Tibial artery (tissue), 4 donors: ENCODE measurements around the gene GPR107.
A peak's percentile ranks its signal among the peaks of the same experiment; 100 is the strongest.

Source experiments
- DNase-seq, 2 donors: peaks; one replicate each; pipeline ENCODE4 v3.0.0-alpha.2; 2019
- H3K27ac ChIP-seq, 2 donors: fragments of 200-600 bp; sonication (generic) in 1 of 2; 1 replicate in 1 of 2; 2 replicates in 1 of 2; pipeline ENCODE4 v1.5.1; 2018 to 2019; ENCODE audit warnings: mild to moderate bottlenecking in 1 of 2
- H3K27me3 ChIP-seq, 2 donors: fragments of 200-600 bp; sonication (generic) in 1 of 2; one replicate each; pipeline versions ENCODE4 v1.5.1 to v1.6.0; 2016 to 2019
- H3K36me3 ChIP-seq, 3 donors: fragments of 200-600 bp; sonication (generic) in 2 of 3; one replicate each; pipeline ENCODE4 v1.5.1; 2016 to 2019; ENCODE audit warnings: mild to moderate bottlenecking in 2 of 3
- H3K4me1 ChIP-seq, 4 donors: fragments of 200-600 bp; sonication (generic) in 2 of 4; 1 replicate in 3 of 4; 2 replicates in 1 of 4; pipeline ENCODE4 v1.5.1; 2016 to 2019
- H3K4me3 ChIP-seq, 2 donors: fragments of 200-600 bp; sonication (generic) in 1 of 2; 1 replicate in 1 of 2; 2 replicates in 1 of 2; pipeline ENCODE4 v1.5.1; 2018 to 2019; ENCODE audit warnings: mild to moderate bottlenecking in 2 of 2
- H3K9me3 ChIP-seq, 3 donors: fragments of 200-600 bp; sonication (generic) in 1 of 3; one replicate each; pipeline ENCODE4 v1.5.1; 2016 to 2019
- intact Hi-C: fragments of 100-400 bp; cut with DNase I; formaldehyde crosslinking; loops from one replicate; pipeline ENCODE4 v1.15.0; 2023; ENCODE audit warnings: low total_unique reads
- TF ChIP-seq, protein P1 (sequence below), 2 experiments: fragments of 200-600 bp in 1 of 2; fragments of 450-650 bp in 1 of 2; IDR thresholded peaks; one replicate each; pipeline ENCODE4 v1.5.1; 2017 to 2019; ENCODE audit warnings: antibody characterized with exemption in 2 of 2, mild to moderate bottlenecking in 1 of 2, moderate library complexity in 1 of 2

GPR107 gene

GRCh38 chr9:130041648-130042405, 11.9 kb upstream of the GPR107 start:
- Histone ChIP-seq H3K4me1 (peaks cover 0 to 48% (median 30%) of the 10 kb centered on the region in 4 donors), H3K27me3 (no peaks in the 10 kb centered on the region), H3K9me3 (no peaks in the 10 kb centered on the region), H3K36me3 (peaks cover 0 to 5% (median 0%) of the 10 kb centered on the region in 3 donors), H3K4me3 (peak overlapping the region; percentile 72 to 98), H3K27ac (peak overlapping the region; percentile 83 to 96)
- intact Hi-C loops: loop anchor here (2.0 to 5.0 kb wide), 2 partner anchors 157 to 205 kb away; partner anchors contain the start of genes C9orf78 and USP20
- TF ChIP-seq, protein P1, sequence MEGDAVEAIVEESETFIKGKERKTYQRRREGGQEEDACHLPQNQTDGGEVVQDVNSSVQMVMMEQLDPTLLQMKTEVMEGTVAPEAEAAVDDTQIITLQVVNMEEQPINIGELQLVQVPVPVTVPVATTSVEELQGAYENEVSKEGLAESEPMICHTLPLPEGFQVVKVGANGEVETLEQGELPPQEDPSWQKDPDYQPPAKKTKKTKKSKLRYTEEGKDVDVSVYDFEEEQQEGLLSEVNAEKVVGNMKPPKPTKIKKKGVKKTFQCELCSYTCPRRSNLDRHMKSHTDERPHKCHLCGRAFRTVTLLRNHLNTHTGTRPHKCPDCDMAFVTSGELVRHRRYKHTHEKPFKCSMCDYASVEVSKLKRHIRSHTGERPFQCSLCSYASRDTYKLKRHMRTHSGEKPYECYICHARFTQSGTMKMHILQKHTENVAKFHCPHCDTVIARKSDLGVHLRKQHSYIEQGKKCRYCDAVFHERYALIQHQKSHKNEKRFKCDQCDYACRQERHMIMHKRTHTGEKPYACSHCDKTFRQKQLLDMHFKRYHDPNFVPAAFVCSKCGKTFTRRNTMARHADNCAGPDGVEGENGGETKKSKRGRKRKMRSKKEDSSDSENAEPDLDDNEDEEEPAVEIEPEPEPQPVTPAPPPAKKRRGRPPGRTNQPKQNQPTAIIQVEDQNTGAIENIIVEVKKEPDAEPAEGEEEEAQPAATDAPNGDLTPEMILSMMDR (IDR thresholded peaks at IDR 0.05): no peak
- peak; percentile 48 to 69 for DNase-seq

GRCh38 chr9:130042406-130042884, 11.3 kb upstream of the GPR107 start:
- H3K4me3 ChIP-seq: peak overlapping the region; percentile 72 to 98
- H3K27ac ChIP-seq: peak overlapping the region; percentile 83 to 96
- H3K4me1 ChIP-seq: peaks cover 0 to 44% (median 29%) of the 10 kb centered on the region in 4 donors
- H3K9me3 ChIP-seq: no peaks in the 10 kb centered on the region
- no peaks in the 10 kb centered on the region for H3K27me3 ChIP-seq
- intact Hi-C loops: loop anchor here (2.0 to 5.0 kb wide), 2 partner anchors 158 to 205 kb away; partner anchors contain the start of genes C9orf78 and USP20
- peak; percentile 33 to 74 for DNase-seq
- TF ChIP-seq, protein P1 (IDR thresholded peaks at IDR 0.05): no peak
- peaks cover 0 to 5% (median 0%) of the 10 kb centered on the region in 3 donors for H3K36me3 ChIP-seq

GRCh38 chr9:130042885-130043653, 10.6 kb upstream of the GPR107 start, which contains the start of gene FNBP1:
Gene FNBP1 (minus strand): TSS chr9:130043189. CDS start chr9:130042975, 214 bp downstream.
- H3K4me1 ChIP-seq: peaks cover 0 to 43% (median 29%) of the 10 kb centered on the region in 4 donors

DNA sequence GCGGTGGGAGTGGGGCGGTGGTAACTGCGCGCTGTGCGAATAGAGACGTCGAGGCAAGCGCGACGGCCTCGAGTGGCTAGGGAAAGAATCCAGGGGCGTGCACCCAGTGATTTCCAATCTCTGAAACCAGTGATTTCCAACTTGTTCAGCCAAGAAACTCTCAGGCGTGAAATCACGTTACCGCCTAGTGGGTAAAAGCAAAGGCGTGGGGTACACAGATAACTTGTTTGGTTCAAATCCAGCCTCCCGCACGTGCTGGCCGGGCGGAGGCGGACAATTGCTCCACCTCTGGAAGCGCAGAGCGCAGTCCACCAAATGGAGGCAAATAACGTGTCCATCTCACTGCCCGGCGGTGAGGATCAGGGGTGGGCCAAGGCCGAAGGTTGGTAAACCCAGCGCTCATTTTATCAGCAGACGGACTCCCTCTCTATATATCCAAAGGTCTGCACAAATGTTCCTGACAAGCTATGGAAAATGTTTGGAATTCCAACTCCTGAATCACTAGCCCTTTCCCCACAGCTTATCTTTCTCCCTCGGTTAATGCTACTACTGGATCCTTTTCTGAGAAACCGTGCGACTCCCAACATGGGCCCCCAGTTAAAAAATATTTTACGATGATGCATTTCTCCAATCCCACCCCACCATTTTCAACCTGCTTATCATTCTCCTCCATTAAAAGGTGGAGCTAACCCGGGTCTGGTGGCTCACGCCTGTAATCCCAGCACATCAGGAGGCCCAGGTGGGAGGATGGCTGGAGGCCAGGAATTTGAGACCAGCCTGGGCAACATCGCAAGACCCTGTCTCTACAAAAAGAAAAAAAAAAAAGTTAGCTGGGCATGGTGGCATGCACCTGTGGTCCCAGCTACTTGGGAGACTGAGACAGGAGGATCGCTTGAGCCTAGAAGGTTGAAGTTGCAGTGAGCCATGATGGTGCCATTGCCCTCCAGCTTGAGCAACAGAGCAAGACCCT, 9.8 kb upstream of the GPR107 start:
- peak; percentile 78 to 86 for DNase-seq
- H3K27me3 ChIP-seq: no peaks in the 10 kb centered on the region
- H3K36me3 ChIP-seq: peaks cover 0 to 5% (median 0%) of the 10 kb centered on the region in 3 donors
- TF ChIP-seq, protein P1 (IDR thresholded peaks at IDR 0.05): peak; percentile 12 to 24
- H3K4me1 ChIP-seq: peaks cover 0 to 37% (median 26%) of the 10 kb centered on the region in 4 donors
- H3K9me3 ChIP-seq: no peaks in the 10 kb centered on the region
- intact Hi-C loops: loop anchor here (2.0 to 5.0 kb wide), 2 partner anchors 159 to 207 kb away; partner anchors contain the start of genes C9orf78 and USP20
- H3K4me3 ChIP-seq: peak overlapping the region; percentile 72 to 98
- peak overlapping the region; percentile 83 to 96 for H3K27ac ChIP-seq

More at GRCh38 chr9:130042885-130043653, 10.6 kb upstream of the GPR107 start, which contains the start of gene FNBP1:
- Histone ChIP-seq H3K4me3 (peak within 1 kb of the TSS; percentile 72 to 98), H3K9me3 (no peaks in the 10 kb centered on the region), H3K36me3 (peaks cover 0 to 5% (median 0%) of the 10 kb centered on the region in 3 donors), H3K27ac (peak within 1 kb of the TSS; percentile 83 to 96), H3K27me3 (no peaks in the 10 kb centered on the region)
- intact Hi-C loops: loop anchor here (2.0 to 5.0 kb wide), 2 partner anchors 158 to 206 kb away; partner anchors contain the start of genes C9orf78 and USP20
- TF ChIP-seq, protein P1 (IDR thresholded peaks at IDR 0.05): no peak
- DNase-seq: peak; percentile 77 to 89
